Trophoblast cell (in vitro differentiated cells and primary cell): ENCODE data around the gene WNK1.
"Not testable (repeated sequence)": the region's sequence is repeated elsewhere in the genome, so short reads cannot be mapped to it uniquely, and the experiment has no call there.

Experiments
- DNase-seq, 2 donors: peaks; one replicate each; pipeline ENCODE4 v3.0.0-alpha.2; 2016
- H2AFZ ChIP-seq: 2 replicates; pipeline ENCODE4 v1.6.1; 2013; ENCODE audit warnings: low read length, moderate library complexity, mild to moderate bottlenecking; ENCODE audit not compliant: insufficient read depth, poor library complexity
- H2AK5ac ChIP-seq: 2 replicates; pipeline ENCODE4 v1.6.1; 2013; ENCODE audit warnings: mild to moderate bottlenecking, low read length
- H2BK120ac ChIP-seq: 2 replicates; pipeline ENCODE4 v1.6.1; 2013; ENCODE audit warnings: low read length, mild to moderate bottlenecking, moderate library complexity; ENCODE audit not compliant: insufficient read depth, poor library complexity
- H2BK12ac ChIP-seq: 2 replicates; pipeline ENCODE4 v1.6.1; 2013; ENCODE audit warnings: mild to moderate bottlenecking, low read length, moderate library complexity
- H2BK5ac ChIP-seq: 2 replicates; pipeline ENCODE4 v1.6.1; 2013; ENCODE audit warnings: low read length, low read depth, moderate library complexity, mild to moderate bottlenecking; ENCODE audit not compliant: poor library complexity
- H3K14ac ChIP-seq: 2 replicates; pipeline ENCODE4 v1.6.1; 2013; ENCODE audit warnings: mild to moderate bottlenecking, low read length
- H3K18ac ChIP-seq: 2 replicates; pipeline ENCODE4 v1.6.1; 2013; ENCODE audit warnings: mild to moderate bottlenecking, low read length
- H3K23ac ChIP-seq: 2 replicates; pipeline ENCODE4 v1.6.1; 2013; ENCODE audit warnings: low read length
- H3K27ac ChIP-seq: 2 replicates; pipeline ENCODE4 v1.5.1; 2013; ENCODE audit warnings: low read depth, mild to moderate bottlenecking, inconsistent platforms, low read length, moderate library complexity
- H3K27me3 ChIP-seq: 2 replicates; pipeline ENCODE4 v1.6.1; 2013; ENCODE audit warnings: inconsistent platforms, mild to moderate bottlenecking, low read length, moderate library complexity; ENCODE audit not compliant: insufficient read depth
- H3K36me3 ChIP-seq, 2 experiments: 1 replicate in 1 of 2; 2 replicates in 1 of 2; pipeline ENCODE4 v1.6.1; 2013; ENCODE audit warnings: low read length in 2 of 2, mild to moderate bottlenecking in 2 of 2, moderate library complexity in 1 of 2; ENCODE audit not compliant: insufficient read depth in 2 of 2, control insufficient read depth in 1 of 2
- H3K4ac ChIP-seq: 2 replicates; pipeline ENCODE4 v1.6.1; 2013; ENCODE audit warnings: low read depth, mild to moderate bottlenecking, low read length, moderate library complexity
- H3K4me1 ChIP-seq, 2 experiments: 1 replicate in 1 of 2; 2 replicates in 1 of 2; pipeline ENCODE4 v1.6.1; 2013; ENCODE audit warnings: low read length in 2 of 2, mild to moderate bottlenecking in 2 of 2, moderate library complexity in 1 of 2; ENCODE audit not compliant: insufficient read depth in 2 of 2, control insufficient read depth in 1 of 2
- H3K4me2 ChIP-seq: 2 replicates; pipeline ENCODE4 v1.6.1; 2013; ENCODE audit warnings: inconsistent platforms, mild to moderate bottlenecking, low read length, moderate library complexity
- H3K4me3 ChIP-seq: 2 replicates; pipeline ENCODE4 v1.5.1; 2013; ENCODE audit warnings: mild to moderate bottlenecking, low read depth, low read length, inconsistent platforms
- H3K79me1 ChIP-seq: one replicate; pipeline ENCODE4 v1.6.1; 2013; ENCODE audit warnings: low read length
- H3K79me2 ChIP-seq: 2 replicates; pipeline ENCODE4 v1.6.1; 2013; ENCODE audit warnings: low read length, mild to moderate bottlenecking; ENCODE audit not compliant: control insufficient read depth, insufficient read depth, poor library complexity
- H3K9ac ChIP-seq: 2 replicates; pipeline ENCODE4 v1.6.1; 2013; ENCODE audit warnings: mild to moderate bottlenecking, low read length
- H3K9me3 ChIP-seq: 2 replicates; pipeline ENCODE4 v1.6.1; 2013; ENCODE audit warnings: low read depth, mild to moderate bottlenecking, control low read depth, inconsistent platforms, low read length; ENCODE audit not compliant: insufficient read depth
- H4K12ac ChIP-seq: 2 replicates; pipeline ENCODE4 v1.6.1; 2013; ENCODE audit warnings: low read depth, mild to moderate bottlenecking, low read length, moderate library complexity
- H4K8ac ChIP-seq: 2 replicates; pipeline ENCODE4 v1.6.1; 2013; ENCODE audit warnings: low read depth, mild to moderate bottlenecking, low read length, moderate library complexity
- H4K91ac ChIP-seq: one replicate; pipeline ENCODE4 v1.6.1; 2013; ENCODE audit warnings: low read depth, mild to moderate bottlenecking, low read length, moderate library complexity
- WGBS: extraction: QIAGEN DNeasy Blood & Tissue Kit; methylation state at CpG from one replicate; pipeline ENCODE4 v1.1.7; 2013; ENCODE audit warnings: missing lambda C conversion rate; ENCODE audit not compliant: insufficient read length, insufficient coverage; ENCODE audit errors: extremely low coverage; 5-methylcytosine and 5-hydroxymethylcytosine counted together

The WNK1 gene

GRCh38 chr12:926641-927040 is 174.3 kb downstream of the WNK1 start:
- no peaks in the 10 kb centered on the region for H3K27me3 ChIP-seq
- no peak overlapping the region for H3K4me3 ChIP-seq
- H4K91ac ChIP-seq, result no peak overlapping the region
- DNase-seq, result no peak
- no peak overlapping the region for H2BK5ac ChIP-seq
- no peak overlapping the region for H3K23ac ChIP-seq
- no peak overlapping the region for H2BK12ac ChIP-seq
- peaks cover 32 to 37% of the 10 kb centered on the region in 2 experiments for H3K36me3 ChIP-seq
- H3K79me1 ChIP-seq, result no peaks in the 10 kb centered on the region
- no peak overlapping the region for H3K9ac ChIP-seq
- no peak overlapping the region for H4K8ac ChIP-seq
- no peaks in the 10 kb centered on the region for H3K79me2 ChIP-seq
- no peak overlapping the region for H2BK120ac ChIP-seq
- no CpG with 5 or more reads among the region's 12 CpGs for WGBS
- H3K27ac ChIP-seq, result no peak overlapping the region
- no peak overlapping the region for H3K18ac ChIP-seq
- no peak overlapping the region for H3K4ac ChIP-seq
- H3K14ac ChIP-seq, result no peak overlapping the region
- H2AK5ac ChIP-seq, result no peak overlapping the region
- no peaks in the 10 kb centered on the region for H3K4me1 ChIP-seq
- no peak overlapping the region for H2AFZ ChIP-seq
- H4K12ac ChIP-seq, result no peak overlapping the region
- no peaks in the 10 kb centered on the region for H3K9me3 ChIP-seq
- H3K4me2 ChIP-seq, result no peak overlapping the region

- no peak overlapping the region for H3K23ac ChIP-seq
- H3K27me3 ChIP-seq, result no peaks in the 10 kb centered on the region
Measured at GRCh38 chr12:931060-931459, 178.7 kb downstream of the WNK1 start.

GRCh38 chr12:931591-931990 is 179.2 kb downstream of the WNK1 start:
- H3K9ac ChIP-seq, result no peak overlapping the region
- H2BK12ac ChIP-seq, result no peak overlapping the region
- no peak for DNase-seq
- H2AK5ac ChIP-seq, result no peak overlapping the region
- no peak overlapping the region for H2BK5ac ChIP-seq
- WGBS, result no CpG with 5 or more reads among the region's 4 CpGs
- H3K4me1 ChIP-seq, result no peaks in the 10 kb centered on the region
- H3K14ac ChIP-seq, result no peak overlapping the region
- H4K12ac ChIP-seq, result no peak overlapping the region
- no peaks in the 10 kb centered on the region for H3K79me2 ChIP-seq
- H3K23ac ChIP-seq, result no peak overlapping the region
- H2BK120ac ChIP-seq, result no peak overlapping the region
- H3K27me3 ChIP-seq, result no peaks in the 10 kb centered on the region
- no peak overlapping the region for H3K18ac ChIP-seq
- H3K4me2 ChIP-seq, result no peak overlapping the region
- H3K4me3 ChIP-seq, result no peak overlapping the region
- no peak overlapping the region for H2AFZ ChIP-seq
- H3K36me3 ChIP-seq, result peaks cover 24 to 25% of the 10 kb centered on the region in 2 experiments
- no peak overlapping the region for H4K91ac ChIP-seq
- no peak overlapping the region for H3K4ac ChIP-seq
- H3K27ac ChIP-seq, result no peak overlapping the region
- no peaks in the 10 kb centered on the region for H3K79me1 ChIP-seq
- H4K8ac ChIP-seq, result no peak overlapping the region
- no peaks in the 10 kb centered on the region for H3K9me3 ChIP-seq

More at GRCh38 chr12:931060-931459, 178.7 kb downstream of the WNK1 start:
- H4K91ac ChIP-seq, result no peak overlapping the region
- no peaks in the 10 kb centered on the region for H3K9me3 ChIP-seq
- no peak overlapping the region for H2AK5ac ChIP-seq
- no peak overlapping the region for H3K4me2 ChIP-seq
- no peak overlapping the region for H2BK5ac ChIP-seq
- no peak overlapping the region for H2AFZ ChIP-seq
- H3K18ac ChIP-seq, result no peak overlapping the region
- H3K4me1 ChIP-seq, result no peaks in the 10 kb centered on the region
- no peak overlapping the region for H3K27ac ChIP-seq
- H3K4ac ChIP-seq, result no peak overlapping the region
- WGBS, result no CpG with 5 or more reads among the region's 5 CpGs
- no peaks in the 10 kb centered on the region for H3K79me1 ChIP-seq
- H3K4me3 ChIP-seq, result no peak overlapping the region
- H4K8ac ChIP-seq, result no peak overlapping the region
- no peak overlapping the region for H3K9ac ChIP-seq
- peaks cover 26 to 28% of the 10 kb centered on the region in 2 experiments for H3K36me3 ChIP-seq
- H3K14ac ChIP-seq, result no peak overlapping the region
- no peak overlapping the region for H4K12ac ChIP-seq
- H2BK12ac ChIP-seq, result no peak overlapping the region
- no peak for DNase-seq
- H2BK120ac ChIP-seq, result no peak overlapping the region
- H3K79me2 ChIP-seq, result no peaks in the 10 kb centered on the region

GRCh38 chr12:935891-936290 is 183.5 kb downstream of the WNK1 start:
- H3K14ac ChIP-seq, H4K8ac ChIP-seq, H4K12ac ChIP-seq, H2BK12ac ChIP-seq, H3K4me2 ChIP-seq, H3K9ac ChIP-seq, H3K79me2 ChIP-seq, H2AK5ac ChIP-seq, H3K18ac ChIP-seq, H4K91ac ChIP-seq, H2BK5ac ChIP-seq, H3K4me1 ChIP-seq, H3K23ac ChIP-seq, H3K27ac ChIP-seq, H3K79me1 ChIP-seq, H3K27me3 ChIP-seq, H3K4me3 ChIP-seq, H2AFZ ChIP-seq, H2BK120ac ChIP-seq, H3K4ac ChIP-seq, DNase-seq, H3K9me3 ChIP-seq: not testable (repeated sequence)
- WGBS, result no CpG with 5 or more reads among the region's 12 CpGs
- peaks cover 7 to 12% of the 10 kb centered on the region in 2 experiments for H3K36me3 ChIP-seq
